GM03348 (cell line): ENCODE data around the gene ATG2A.

Experiments used
- DNase-seq: peaks from one replicate; pipeline ENCODE4 v3.0.0; 2012; ENCODE audit warnings: low spot score

Gene ATG2A

DNA sequence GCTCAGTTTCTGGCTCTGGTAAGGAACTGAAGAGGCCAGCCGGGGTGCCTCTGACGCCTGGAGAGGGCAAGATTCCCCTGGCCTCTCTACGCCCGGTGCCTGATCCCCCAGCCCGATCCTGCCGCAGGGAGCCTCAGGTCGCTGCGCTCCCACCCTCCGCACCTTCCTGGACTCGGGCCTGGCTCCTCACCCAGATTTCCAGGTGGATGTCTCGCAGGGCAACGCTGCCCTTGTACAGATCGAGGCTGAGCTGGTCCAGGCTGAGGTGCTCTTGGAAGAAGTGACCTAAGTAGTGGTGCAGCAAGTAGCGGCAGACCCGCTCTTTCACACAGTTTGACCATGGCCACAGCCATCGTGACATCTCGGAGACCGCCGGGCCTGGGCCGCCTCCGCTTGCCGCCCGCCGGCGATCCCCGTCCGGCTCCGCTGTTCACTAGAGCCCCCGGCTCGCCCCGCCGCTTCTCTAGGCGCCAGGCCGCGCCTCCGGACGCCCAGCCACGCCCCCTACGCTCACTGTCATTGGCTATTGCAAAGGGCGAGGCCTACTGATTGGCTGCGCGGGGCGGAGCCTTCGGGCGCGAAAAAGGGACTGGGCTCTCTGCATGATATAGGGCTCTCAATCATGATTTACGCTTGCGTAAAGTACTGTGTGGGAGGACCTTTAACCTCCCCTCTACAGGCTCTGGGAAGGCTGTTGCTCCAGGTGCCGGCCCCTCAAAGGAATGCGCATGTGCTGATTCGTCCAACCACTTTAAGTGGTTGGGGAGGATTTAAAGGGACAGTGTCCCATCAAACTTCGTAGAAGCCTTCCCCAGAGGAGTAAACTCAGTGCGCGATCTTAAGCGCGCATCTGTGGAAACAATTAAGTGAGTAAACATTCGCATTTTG, at the start of gene ATG2A:
ATG2A (minus strand) TSS at position 435 of the 888 bp plus-strand sequence; CDS start at position 361, 74 bp downstream.
- peak; percentile 98 for DNase-seq

DNA sequence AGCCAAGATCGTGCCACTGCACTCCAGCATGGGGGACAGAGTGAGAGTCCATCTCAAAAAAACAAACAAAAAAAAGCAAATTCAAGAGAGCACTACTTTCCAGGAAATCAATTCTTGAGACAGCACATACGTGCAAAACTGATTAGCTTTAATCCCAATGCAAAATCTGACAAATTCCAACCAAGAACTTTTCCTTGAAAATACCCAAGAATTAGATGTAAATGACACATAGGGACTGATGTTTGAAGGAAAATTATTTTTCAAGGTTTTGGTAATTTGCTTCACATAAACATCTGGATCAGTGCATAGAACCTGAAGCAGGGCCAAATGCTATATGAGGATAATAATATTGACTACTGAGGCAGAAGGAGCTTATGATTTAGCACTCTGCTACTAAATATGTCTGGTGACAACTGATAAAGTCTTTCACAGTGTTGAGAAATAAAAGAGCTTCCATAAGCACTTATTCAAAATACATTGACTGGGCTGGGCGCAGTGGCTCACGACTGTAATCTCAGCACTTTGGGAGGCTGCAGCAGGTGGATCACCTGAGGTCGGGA, 46.1 kb upstream of the ATG2A start:
- DNase-seq = no peak

- no peak for DNase-seq
These were observed 43.7 kb upstream of the ATG2A start for GRCh38 chr11:64960719-64961118.

DNA sequence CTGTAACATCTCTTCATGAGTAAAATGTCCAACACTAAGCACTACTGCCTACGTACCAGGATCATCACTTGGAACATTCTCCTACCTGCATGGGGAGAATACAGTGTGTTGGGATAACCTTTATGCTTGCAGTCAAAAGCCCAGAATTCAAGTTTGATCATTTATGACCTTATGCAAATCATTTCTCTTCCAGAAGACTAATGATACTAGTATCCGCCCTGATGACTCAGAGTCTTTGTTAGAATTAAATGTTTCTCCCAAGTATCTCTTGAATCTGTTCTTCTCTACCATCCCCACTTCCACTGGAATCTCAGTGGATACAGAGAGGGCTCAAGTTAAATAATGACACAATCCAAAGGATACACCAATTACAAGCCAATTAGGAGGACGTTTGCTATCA, 42.5 kb upstream of the ATG2A start:
- no peak for DNase-seq

DNA sequence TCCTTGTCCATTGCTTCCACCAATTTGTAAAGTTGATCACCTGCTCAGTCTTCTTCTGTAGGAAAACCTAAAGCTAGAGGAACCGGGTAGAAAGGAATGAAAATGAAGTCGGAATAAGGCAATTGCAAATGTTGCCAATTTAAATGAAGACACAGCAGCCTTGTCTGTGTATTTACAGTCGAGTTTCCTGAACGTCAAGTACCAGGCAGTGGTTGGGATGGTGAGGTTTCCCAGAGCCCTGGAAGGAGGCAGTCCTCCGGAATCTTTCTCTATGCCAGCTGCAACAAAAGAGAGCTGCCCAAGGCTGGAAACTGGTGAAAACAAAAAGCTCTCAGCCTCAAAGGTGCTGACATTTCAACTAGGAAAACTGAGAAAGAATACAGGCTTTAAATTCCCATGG, 37.2 kb upstream of the ATG2A start:
- DNase-seq = no peak

DNA sequence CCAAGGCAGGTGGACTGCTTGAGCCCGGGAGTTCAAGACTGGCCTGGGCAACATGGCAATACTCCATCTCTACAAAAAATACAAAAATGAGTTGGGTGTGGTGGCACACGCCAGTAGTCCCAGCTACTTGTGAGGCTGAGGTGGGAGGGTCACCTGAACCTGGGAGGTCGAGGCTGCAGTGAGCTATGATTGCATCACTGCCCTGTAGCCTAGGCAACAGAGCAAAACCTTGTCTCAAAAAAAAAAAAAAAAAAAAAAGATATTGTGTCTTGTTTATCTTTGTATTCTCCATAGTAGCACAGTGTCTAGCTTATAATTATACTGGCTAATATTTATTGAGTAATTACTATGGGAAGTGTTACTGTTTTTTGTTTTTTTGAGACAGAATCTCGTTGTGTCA, 34.5 kb upstream of the ATG2A start:
- no peak for DNase-seq

- DNase-seq = no peak
These were observed 30.3 kb upstream of the ATG2A start for GRCh38 chr11:64947208-64947814.

DNA sequence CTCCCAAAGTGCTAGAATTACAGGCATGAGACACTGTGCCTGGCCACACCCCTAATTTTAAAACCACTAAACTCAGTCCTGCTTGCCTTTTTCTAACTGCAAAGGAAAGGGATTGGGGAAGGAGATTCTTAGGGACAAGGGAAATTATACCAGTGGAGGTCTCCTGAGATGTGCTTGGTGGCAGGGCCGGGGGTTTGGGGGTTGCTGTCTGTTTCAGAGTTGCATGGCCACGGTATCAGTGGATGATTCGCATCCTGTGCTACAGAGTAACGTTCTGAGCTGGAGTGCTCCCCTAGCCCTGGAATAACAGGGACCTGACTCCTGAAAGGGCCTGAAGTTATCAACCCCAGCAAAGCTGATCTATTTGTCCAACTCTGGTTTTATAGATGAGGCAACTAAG, 19.5 kb upstream of the ATG2A start:
- DNase-seq = no peak

GRCh38 chr11:64935359-64936081, 18.5 kb upstream of the ATG2A start, which contains the start of gene GPHA2:
TSS of gene GPHA2 (minus strand) at chr11:64935893. CDS start at chr11:64935460, 433 bp downstream.
- peak; percentile 41 for DNase-seq

DNA sequence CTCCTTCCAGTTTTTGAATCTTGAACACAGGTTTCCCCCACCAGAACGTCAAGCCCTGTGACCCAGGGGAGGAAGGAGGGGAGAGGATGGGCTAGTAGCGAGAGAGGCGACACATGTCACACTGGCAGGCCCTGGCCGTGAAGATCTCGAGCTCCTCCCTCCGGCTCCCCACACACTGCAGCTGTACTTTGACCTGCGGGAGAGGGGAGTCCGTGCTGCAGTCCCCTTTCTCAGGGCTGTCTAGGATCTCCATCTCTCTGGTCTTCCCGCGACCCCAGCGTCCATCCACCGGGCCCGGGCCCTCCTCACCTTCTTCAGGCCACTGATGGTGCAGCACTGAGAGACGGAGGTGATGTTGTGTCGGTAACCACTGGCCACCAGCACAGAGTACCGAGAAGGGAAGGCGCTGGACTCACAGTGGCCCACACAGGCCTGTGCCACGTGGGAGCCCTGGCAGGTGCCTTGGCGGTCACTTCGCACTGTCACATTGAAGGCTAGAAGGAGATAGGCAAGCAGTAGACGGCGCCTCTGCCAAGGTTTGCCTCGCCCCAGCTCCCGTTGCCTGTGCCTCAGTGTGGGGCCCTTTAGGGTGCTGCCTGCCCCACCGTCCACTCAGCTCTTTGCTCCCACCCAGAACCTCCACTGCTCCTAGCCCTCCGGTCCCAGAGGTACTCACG, 17.8 kb upstream of the ATG2A start:
- no peak for DNase-seq

- DNase-seq = no peak
These were observed 17.1 kb upstream of the ATG2A start for GRCh38 chr11:64933935-64934681.

GRCh38 chr11:64933213-64933934, 16.4 kb upstream of the ATG2A start:
- no peak for DNase-seq

- no peak for DNase-seq
These were observed 15.3 kb upstream of the ATG2A start for GRCh38 chr11:64932324-64932723.

DNA sequence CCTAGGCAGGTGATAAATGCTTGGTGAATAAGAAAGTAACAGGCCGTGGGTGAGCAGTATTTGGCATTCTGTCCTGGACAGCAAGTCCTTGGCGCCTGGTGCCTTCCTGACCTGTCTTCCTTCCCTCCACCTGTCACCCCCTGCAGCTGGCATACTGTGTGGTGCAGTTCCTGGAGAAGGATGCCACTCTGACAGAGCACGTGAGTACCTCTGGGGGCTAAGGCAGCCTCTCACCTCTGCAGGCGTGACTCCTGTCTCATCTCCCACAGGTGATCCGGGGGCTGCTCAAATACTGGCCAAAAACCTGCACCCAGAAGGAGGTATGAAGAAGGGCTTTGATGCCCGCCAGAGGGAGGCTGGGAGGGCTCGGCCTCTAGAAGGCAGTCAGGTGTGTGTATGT, 14.3 kb upstream of the ATG2A start:
- DNase-seq = no peak

DNA sequence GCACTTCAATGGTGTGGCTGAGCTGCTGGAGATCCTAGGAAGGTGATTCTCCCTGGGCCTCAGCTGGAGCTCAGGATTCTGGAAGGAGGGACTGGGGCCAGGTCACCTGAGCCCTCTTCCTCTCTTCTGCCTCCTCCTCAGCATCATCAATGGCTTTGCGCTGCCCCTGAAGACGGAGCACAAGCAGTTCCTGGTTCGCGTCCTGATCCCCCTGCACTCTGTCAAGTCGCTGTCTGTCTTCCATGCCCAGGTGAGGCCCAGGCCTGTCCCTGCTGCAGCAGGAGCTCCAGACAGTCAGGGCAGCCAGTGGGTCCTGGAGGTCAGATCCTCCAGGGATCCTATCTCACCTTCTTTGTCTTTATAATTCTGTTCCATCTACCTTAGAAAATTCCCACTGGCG, 13.3 kb upstream of the ATG2A start:
- no peak for DNase-seq

DNA sequence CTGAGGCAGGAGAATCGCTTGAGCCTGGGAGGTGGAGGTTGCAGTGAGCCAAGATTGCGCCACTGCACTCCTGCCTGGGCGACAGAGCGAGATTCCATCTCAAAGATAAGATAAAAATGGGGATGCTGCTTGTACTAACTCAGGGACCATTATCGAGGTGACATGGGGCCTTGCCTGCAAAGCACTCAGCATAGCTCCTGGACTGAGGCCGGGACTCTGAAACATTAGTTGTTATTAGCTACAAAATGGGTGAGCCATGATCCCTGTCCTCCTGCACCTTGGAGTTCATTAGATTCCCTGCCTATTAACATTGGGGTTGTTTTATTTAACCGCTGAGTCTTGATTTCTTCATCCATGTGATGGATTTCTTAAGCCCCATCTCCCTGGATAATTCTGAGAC, 12.6 kb upstream of the ATG2A start:
- DNase-seq = no peak

DNA sequence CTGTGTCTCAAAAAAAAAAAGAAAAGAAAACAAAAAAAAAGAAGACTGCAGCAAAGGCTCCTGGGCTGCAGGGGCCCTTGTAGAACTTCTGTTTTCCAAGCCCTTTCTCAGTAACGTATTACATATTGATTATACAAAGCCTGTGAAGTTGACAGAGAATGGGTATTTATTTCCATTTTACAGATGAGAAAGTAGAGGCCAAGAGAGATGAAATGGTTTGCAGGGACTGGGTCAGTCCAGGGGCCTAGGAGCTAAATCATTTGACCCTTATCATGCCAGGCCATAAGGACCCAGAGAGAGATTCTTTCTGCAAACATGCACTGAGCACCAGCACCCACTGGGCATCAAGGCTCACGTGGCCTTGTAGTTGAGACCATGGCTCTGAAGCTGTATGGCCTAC, 11.9 kb upstream of the ATG2A start:
- no peak for DNase-seq

GRCh38 chr11:64926689-64927088, 9.7 kb upstream of the ATG2A start:
- no peak for DNase-seq

- no peak for DNase-seq
These were observed 8.8 kb upstream of the ATG2A start for GRCh38 chr11:64925536-64926436.
